SK-N-SH treated with all-trans-retinoic acid at 6 μM for 48 hours (cell line): ENCODE results near the gene CLDN20.

Source experiments
- ATAC-seq: fragments of 200-7000 bp; cut with Tn5 transposase; 3 replicates; pipeline ENCODE4 v1.9.1; 2020; ENCODE audit warnings: mild to moderate bottlenecking, moderate library complexity
- ARNTL ChIP-seq: fragments of 450-650 bp; formaldehyde crosslinking; IDR thresholded peaks from 2 replicates; pipeline ENCODE4 v1.5.0; 2020; ENCODE audit warnings: low read depth, mild to moderate bottlenecking, moderate library complexity, borderline replicate concordance
- BACH2 ChIP-seq: fragments of 250-450 bp; sonication (Bioruptor Pico); IDR thresholded peaks from 2 replicates; pipeline ENCODE4 v1.9.0; 2021; ENCODE audit warnings: mild to moderate bottlenecking, borderline replicate concordance
- CSDC2 ChIP-seq: fragments of 250-450 bp; sonication (Bioruptor Pico); IDR thresholded peaks from 2 replicates; pipeline ENCODE4 v1.5.0; 2020; ENCODE audit warnings: mild to moderate bottlenecking, moderate library complexity
- GLIS3 ChIP-seq: fragments of 250-450 bp; sonication (Bioruptor Pico); IDR thresholded peaks from 2 replicates; pipeline ENCODE4 v1.5.0; 2020; ENCODE audit warnings: mild to moderate bottlenecking, moderate library complexity
- ISL1 ChIP-seq: fragments of 250-450 bp; sonication (Bioruptor Pico); IDR thresholded peaks from 2 replicates; pipeline ENCODE4 v2.1.2; 2022; ENCODE audit warnings: mild to moderate bottlenecking, moderate library complexity
- OSR1 ChIP-seq: fragments of 250-450 bp; sonication (Bioruptor Pico); IDR thresholded peaks from 2 replicates; pipeline ENCODE4 v1.8.0; 2022; ENCODE audit warnings: moderate library complexity, mild to moderate bottlenecking, inconsistent platforms
- PPARA ChIP-seq: fragments of 250-450 bp; sonication (Bioruptor Pico); IDR thresholded peaks from 2 replicates; pipeline ENCODE4 v1.5.0; 2020; ENCODE audit warnings: mild to moderate bottlenecking, borderline replicate concordance
- RARB ChIP-seq: fragments of 250-450 bp; sonication (Bioruptor Pico); IDR thresholded peaks from 2 replicates; pipeline ENCODE4 v1.8.0; 2021; ENCODE audit warnings: mild to moderate bottlenecking, moderate library complexity
- SNAI2 ChIP-seq: fragments of 250-450 bp; sonication (Bioruptor Pico); IDR thresholded peaks from 2 replicates; pipeline ENCODE4 v1.5.0; 2020; ENCODE audit warnings: mild to moderate bottlenecking, moderate library complexity
- TCF4 ChIP-seq: fragments of 250-450 bp; sonication (Bioruptor Pico); IDR thresholded peaks from 2 replicates; pipeline ENCODE4 v1.8.0; 2021; ENCODE audit warnings: mild to moderate bottlenecking, moderate library complexity, borderline replicate concordance
- TOX ChIP-seq: fragments of 250-450 bp; sonication (Bioruptor Pico); IDR thresholded peaks from 2 replicates; pipeline ENCODE4 v1.8.0; 2021; ENCODE audit warnings: mild to moderate bottlenecking, moderate library complexity, borderline replicate concordance
- ZC3H10 ChIP-seq: fragments of 250-450 bp; sonication (Bioruptor Pico); IDR thresholded peaks from 2 replicates; pipeline ENCODE4 v1.5.1; 2021; ENCODE audit warnings: mild to moderate bottlenecking, moderate library complexity
- ZFP3 ChIP-seq: fragments of 250-450 bp; sonication (Bioruptor Pico); IDR thresholded peaks from 2 replicates; pipeline ENCODE4 v1.5.0; 2020; ENCODE audit warnings: mild to moderate bottlenecking, moderate library complexity
- ZFP30 ChIP-seq: fragments of 450-650 bp; formaldehyde crosslinking; IDR thresholded peaks from 2 replicates; pipeline ENCODE4 v1.5.0; 2022; ENCODE audit warnings: mild to moderate bottlenecking, moderate library complexity
- ZNF565 ChIP-seq: fragments of 450-650 bp; formaldehyde crosslinking; conservative IDR thresholded peaks from 2 replicates; pipeline ENCODE4 v1.5.0; 2020; ENCODE audit warnings: low read depth, mild to moderate bottlenecking, moderate library complexity
- ZNF70 ChIP-seq: fragments of 450-650 bp; formaldehyde crosslinking; IDR thresholded peaks from 2 replicates; pipeline ENCODE4 v1.5.0; 2020; ENCODE audit warnings: mild to moderate bottlenecking, moderate library complexity
- ZNF8 ChIP-seq: fragments of 450-650 bp; formaldehyde crosslinking; IDR thresholded peaks from 2 replicates; pipeline ENCODE4 v1.5.0; 2020; ENCODE audit warnings: mild to moderate bottlenecking, moderate library complexity
- TF ChIP-seq, protein P1 (sequence below): fragments of 250-450 bp; sonication (Bioruptor Pico); IDR thresholded peaks from 2 replicates; pipeline ENCODE4 v1.5.1; 2020; ENCODE audit warnings: low read depth, mild to moderate bottlenecking, moderate library complexity
- TF ChIP-seq, protein P2 (sequence below): fragments of 250-450 bp; sonication (Bioruptor Pico); IDR thresholded peaks from 2 replicates; pipeline ENCODE4 v1.5.0; 2020; ENCODE audit warnings: mild to moderate bottlenecking, moderate library complexity
- TF ChIP-seq, protein P3 (sequence below): fragments of 250-450 bp; sonication (Bioruptor Pico); IDR thresholded peaks from 2 replicates; pipeline ENCODE4 v1.8.0; 2020; ENCODE audit warnings: mild to moderate bottlenecking, moderate library complexity, borderline replicate concordance
- TF ChIP-seq, protein P4 (sequence below): fragments of 250-450 bp; sonication (Bioruptor Pico); IDR thresholded peaks from 2 replicates; pipeline ENCODE4 v1.5.1; 2021; ENCODE audit warnings: mild to moderate bottlenecking, moderate library complexity

Gene CLDN20

DNA sequence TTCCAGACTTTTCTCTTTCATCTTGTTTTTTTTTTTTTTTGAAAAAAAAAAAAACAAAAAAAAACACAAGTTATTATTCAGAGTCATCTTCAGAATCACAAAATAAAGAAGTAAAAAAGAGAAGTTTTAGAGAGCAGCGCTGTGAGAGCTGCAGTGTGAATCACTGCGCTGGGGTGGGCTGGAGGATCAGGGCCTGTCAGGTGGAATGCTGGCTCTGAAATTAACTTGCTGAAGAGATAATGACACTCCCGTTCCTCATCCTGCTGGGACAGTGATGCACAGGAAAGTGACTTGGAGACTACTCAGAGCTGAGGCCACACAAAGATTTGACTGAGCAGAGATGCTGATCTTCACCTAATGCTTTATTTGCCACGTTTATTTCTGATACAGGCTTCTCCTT lies 42.7 kb upstream of the CLDN20 start:
- TF ChIP-seq, protein P1, sequence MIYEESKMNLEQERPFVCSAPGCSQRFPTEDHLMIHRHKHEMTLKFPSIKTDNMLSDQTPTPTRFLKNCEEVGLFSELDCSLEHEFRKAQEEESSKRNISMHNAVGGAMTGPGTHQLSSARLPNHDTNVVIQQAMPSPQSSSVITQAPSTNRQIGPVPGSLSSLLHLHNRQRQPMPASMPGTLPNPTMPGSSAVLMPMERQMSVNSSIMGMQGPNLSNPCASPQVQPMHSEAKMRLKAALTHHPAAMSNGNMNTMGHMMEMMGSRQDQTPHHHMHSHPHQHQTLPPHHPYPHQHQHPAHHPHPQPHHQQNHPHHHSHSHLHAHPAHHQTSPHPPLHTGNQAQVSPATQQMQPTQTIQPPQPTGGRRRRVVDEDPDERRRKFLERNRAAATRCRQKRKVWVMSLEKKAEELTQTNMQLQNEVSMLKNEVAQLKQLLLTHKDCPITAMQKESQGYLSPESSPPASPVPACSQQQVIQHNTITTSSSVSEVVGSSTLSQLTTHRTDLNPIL (CRISPR knock-in tag) = no peak
- TF ChIP-seq GLIS3 (no peak), ZNF565 (CRISPR knock-in tag) (no peak), CSDC2 (CRISPR knock-in tag) (no peak), OSR1 (CRISPR knock-in tag) (no peak), SNAI2 (CRISPR knock-in tag) (no peak), ZNF70 (no peak), PPARA (CRISPR knock-in tag) (no peak), RARB (no peak), TCF4 (CRISPR knock-in tag) (no peak), ARNTL (CRISPR knock-in tag) (no peak), TOX (CRISPR knock-in tag) (no peak), ISL1 (CRISPR knock-in tag) (no peak), ZC3H10 (no peak)
- TF ChIP-seq, protein P2, sequence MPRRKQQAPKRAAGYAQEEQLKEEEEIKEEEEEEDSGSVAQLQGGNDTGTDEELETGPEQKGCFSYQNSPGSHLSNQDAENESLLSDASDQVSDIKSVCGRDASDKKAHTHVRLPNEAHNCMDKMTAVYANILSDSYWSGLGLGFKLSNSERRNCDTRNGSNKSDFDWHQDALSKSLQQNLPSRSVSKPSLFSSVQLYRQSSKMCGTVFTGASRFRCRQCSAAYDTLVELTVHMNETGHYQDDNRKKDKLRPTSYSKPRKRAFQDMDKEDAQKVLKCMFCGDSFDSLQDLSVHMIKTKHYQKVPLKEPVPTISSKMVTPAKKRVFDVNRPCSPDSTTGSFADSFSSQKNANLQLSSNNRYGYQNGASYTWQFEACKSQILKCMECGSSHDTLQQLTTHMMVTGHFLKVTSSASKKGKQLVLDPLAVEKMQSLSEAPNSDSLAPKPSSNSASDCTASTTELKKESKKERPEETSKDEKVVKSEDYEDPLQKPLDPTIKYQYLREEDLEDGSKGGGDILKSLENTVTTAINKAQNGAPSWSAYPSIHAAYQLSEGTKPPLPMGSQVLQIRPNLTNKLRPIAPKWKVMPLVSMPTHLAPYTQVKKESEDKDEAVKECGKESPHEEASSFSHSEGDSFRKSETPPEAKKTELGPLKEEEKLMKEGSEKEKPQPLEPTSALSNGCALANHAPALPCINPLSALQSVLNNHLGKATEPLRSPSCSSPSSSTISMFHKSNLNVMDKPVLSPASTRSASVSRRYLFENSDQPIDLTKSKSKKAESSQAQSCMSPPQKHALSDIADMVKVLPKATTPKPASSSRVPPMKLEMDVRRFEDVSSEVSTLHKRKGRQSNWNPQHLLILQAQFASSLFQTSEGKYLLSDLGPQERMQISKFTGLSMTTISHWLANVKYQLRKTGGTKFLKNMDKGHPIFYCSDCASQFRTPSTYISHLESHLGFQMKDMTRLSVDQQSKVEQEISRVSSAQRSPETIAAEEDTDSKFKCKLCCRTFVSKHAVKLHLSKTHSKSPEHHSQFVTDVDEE (CRISPR knock-in tag) = no peak
- TF ChIP-seq, protein P3, sequence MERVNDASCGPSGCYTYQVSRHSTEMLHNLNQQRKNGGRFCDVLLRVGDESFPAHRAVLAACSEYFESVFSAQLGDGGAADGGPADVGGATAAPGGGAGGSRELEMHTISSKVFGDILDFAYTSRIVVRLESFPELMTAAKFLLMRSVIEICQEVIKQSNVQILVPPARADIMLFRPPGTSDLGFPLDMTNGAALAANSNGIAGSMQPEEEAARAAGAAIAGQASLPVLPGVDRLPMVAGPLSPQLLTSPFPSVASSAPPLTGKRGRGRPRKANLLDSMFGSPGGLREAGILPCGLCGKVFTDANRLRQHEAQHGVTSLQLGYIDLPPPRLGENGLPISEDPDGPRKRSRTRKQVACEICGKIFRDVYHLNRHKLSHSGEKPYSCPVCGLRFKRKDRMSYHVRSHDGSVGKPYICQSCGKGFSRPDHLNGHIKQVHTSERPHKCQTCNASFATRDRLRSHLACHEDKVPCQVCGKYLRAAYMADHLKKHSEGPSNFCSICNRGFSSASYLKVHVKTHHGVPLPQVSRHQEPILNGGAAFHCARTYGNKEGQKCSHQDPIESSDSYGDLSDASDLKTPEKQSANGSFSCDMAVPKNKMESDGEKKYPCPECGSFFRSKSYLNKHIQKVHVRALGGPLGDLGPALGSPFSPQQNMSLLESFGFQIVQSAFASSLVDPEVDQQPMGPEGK = no peak
- TF ChIP-seq, protein P4, sequence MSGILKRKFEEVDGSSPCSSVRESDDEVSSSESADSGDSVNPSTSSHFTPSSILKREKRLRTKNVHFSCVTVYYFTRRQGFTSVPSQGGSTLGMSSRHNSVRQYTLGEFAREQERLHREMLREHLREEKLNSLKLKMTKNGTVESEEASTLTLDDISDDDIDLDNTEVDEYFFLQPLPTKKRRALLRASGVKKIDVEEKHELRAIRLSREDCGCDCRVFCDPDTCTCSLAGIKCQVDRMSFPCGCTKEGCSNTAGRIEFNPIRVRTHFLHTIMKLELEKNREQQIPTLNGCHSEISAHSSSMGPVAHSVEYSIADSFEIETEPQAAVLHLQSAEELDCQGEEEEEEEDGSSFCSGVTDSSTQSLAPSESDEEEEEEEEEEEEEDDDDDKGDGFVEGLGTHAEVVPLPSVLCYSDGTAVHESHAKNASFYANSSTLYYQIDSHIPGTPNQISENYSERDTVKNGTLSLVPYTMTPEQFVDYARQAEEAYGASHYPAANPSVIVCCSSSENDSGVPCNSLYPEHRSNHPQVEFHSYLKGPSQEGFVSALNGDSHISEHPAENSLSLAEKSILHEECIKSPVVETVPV (CRISPR knock-in tag) = no peak

DNA sequence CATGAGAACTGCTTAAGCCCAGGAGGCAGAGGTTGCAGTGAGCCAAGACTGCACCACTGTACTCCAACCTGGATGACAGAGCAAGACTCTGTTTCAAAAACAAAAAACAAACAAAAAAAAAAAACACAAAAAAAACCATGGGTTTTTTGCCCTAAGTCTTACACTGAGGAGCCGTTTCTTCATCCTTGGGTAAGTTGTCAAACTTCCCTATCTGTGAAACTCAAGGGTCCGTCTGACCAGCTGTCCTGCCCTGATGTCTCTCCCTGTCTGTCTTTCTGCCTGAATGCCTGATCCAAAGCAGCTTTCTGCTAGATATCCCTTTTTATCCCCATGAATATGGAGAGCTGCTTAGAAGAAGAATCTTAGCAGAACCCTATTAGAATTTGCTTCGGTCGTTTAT lies 41.3 kb upstream of the CLDN20 start:
- TF ChIP-seq ZFP3 (no peak), OSR1 (CRISPR knock-in tag) (no peak), ZNF8 (CRISPR knock-in tag) (no peak), CSDC2 (CRISPR knock-in tag) (no peak), PPARA (CRISPR knock-in tag) (no peak), TOX (CRISPR knock-in tag) (no peak), ARNTL (CRISPR knock-in tag) (no peak), ZFP30 (CRISPR knock-in tag) (no peak), ZNF565 (CRISPR knock-in tag) (no peak), RARB (no peak), GLIS3 (no peak), BACH2 (CRISPR knock-in tag) (no peak), TCF4 (CRISPR knock-in tag) (no peak), ZC3H10 (no peak)
- TF ChIP-seq, protein P3 = no peak
- TF ChIP-seq, protein P4 (CRISPR knock-in tag) = no peak
- TF ChIP-seq, protein P1 (CRISPR knock-in tag) = no peak

More for the DNA sequence above, 42.7 kb upstream of the CLDN20 start:
- ATAC-seq = no peak

More for the DNA sequence above, 41.3 kb upstream of the CLDN20 start:
- ATAC-seq = no peak
